Inflammatory macrophage treated with lipopolysaccharide for 1 hour (primary cell): ENCODE measurements around the gene PAFAH1B2.
"Not testable (repeated sequence)": the region's sequence is repeated elsewhere in the genome, so short reads cannot be mapped to it uniquely, and the experiment has no call there.

Experiments
- DNase-seq, 2 donors: peaks; one replicate each; pipeline ENCODE4 v3.0.0-alpha.2; 2020 to 2022

The PAFAH1B2 gene

GRCh38 chr11:117143871-117144476, at the start of gene PAFAH1B2:
Gene PAFAH1B2, plus strand, starts transcription at chr11:117144287. Its CDS starts 8,161 bp downstream, at chr11:117152448.
- DNase-seq: peak; percentile 94 to 96

- DNase-seq: no peak
These were observed 49.3 kb upstream of the PAFAH1B2 start for GRCh38 chr11:117094776-117095175.

- no peak for DNase-seq
These were observed 48.6 kb upstream of the PAFAH1B2 start for GRCh38 chr11:117095284-117096161.

GRCh38 chr11:117096201-117096991, 47.7 kb upstream of the PAFAH1B2 start:
- DNase-seq: peak; percentile 57 to 58

- DNase-seq: peak in 1 of 2 donors; percentile 12
These were observed 47.1 kb upstream of the PAFAH1B2 start for GRCh38 chr11:117097014-117097388.

- peak; percentile 65 to 77 for DNase-seq
These were observed 46.5 kb upstream of the PAFAH1B2 start for GRCh38 chr11:117097389-117098268.

GRCh38 chr11:117098269-117099232, 45.5 kb upstream of the PAFAH1B2 start, which contains the start of gene SIK3:
Gene SIK3, minus strand, starts transcription at chr11:117098428. Its CDS starts 13 bp downstream, at chr11:117098415.
- DNase-seq: peak; percentile 96 to 98

GRCh38 chr11:117099696-117100095, 44.4 kb upstream of the PAFAH1B2 start:
- no peak for DNase-seq

- no peak for DNase-seq
These were observed 43.5 kb upstream of the PAFAH1B2 start for GRCh38 chr11:117100556-117100955.

GRCh38 chr11:117107701-117108590, 36.1 kb upstream of the PAFAH1B2 start:
- no peak for DNase-seq

- no peak for DNase-seq
These were observed 33.7 kb upstream of the PAFAH1B2 start for GRCh38 chr11:117110294-117110950.

- DNase-seq: not testable (repeated sequence)
These were observed 31.6 kb upstream of the PAFAH1B2 start for GRCh38 chr11:117112497-117112896.

GRCh38 chr11:117112939-117113338, 31.1 kb upstream of the PAFAH1B2 start:
- DNase-seq: not testable (repeated sequence)

- DNase-seq: no peak
These were observed 26.4 kb upstream of the PAFAH1B2 start for GRCh38 chr11:117117681-117118080.

- DNase-seq: no peak
These were observed 22.9 kb upstream of the PAFAH1B2 start for GRCh38 chr11:117121176-117121575.

GRCh38 chr11:117122556-117122955, 21.5 kb upstream of the PAFAH1B2 start:
- DNase-seq: no peak

GRCh38 chr11:117126223-117126965, 17.7 kb upstream of the PAFAH1B2 start:
- no peak for DNase-seq

GRCh38 chr11:117127171-117127901, 16.8 kb upstream of the PAFAH1B2 start:
- no peak for DNase-seq
